ENCODE measurements around the gene RBP5.
"Not testable (repeated sequence)": the region's sequence is repeated elsewhere in the genome, so short reads cannot be mapped to it uniquely, and the experiment has no call there.

The RBP5 gene

DNA sequence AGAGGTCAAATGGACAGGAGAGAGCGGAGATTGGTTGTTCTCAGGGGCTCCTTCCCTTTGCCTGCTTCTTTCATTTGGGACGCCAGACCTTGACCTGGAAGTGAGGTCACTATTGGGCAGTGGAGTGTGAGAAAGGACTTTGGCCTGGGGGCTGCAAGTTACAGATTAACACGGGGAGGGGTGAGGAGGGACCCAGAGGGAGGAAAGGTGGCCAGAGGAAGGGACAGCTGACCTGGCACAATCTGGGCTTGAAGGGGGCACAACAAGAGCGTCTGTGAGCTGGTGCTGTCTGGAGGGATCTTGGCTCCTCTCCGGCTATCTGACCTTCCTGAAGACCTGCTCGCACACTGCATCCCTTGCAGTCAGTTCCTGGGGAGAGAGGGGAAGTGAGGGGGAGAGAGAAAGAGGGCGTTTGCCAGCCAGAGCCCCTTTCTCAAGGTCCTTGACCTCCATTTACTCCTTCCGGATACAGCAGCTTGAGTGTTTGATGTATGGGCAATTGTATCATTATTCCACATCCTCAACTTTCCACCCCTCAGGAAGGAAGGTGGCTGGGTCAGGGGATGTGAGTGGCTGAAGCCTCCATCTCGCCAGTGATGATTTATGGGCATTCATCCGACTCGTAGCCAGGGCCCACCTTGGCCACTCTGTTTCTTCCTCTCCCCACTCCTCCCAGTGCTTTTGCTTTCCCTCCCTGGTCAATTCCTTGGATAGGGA is 4.7 kb downstream of the RBP5 start:
- no peak for DNase-seq (ENCODE audit: low spot score)

DNA sequence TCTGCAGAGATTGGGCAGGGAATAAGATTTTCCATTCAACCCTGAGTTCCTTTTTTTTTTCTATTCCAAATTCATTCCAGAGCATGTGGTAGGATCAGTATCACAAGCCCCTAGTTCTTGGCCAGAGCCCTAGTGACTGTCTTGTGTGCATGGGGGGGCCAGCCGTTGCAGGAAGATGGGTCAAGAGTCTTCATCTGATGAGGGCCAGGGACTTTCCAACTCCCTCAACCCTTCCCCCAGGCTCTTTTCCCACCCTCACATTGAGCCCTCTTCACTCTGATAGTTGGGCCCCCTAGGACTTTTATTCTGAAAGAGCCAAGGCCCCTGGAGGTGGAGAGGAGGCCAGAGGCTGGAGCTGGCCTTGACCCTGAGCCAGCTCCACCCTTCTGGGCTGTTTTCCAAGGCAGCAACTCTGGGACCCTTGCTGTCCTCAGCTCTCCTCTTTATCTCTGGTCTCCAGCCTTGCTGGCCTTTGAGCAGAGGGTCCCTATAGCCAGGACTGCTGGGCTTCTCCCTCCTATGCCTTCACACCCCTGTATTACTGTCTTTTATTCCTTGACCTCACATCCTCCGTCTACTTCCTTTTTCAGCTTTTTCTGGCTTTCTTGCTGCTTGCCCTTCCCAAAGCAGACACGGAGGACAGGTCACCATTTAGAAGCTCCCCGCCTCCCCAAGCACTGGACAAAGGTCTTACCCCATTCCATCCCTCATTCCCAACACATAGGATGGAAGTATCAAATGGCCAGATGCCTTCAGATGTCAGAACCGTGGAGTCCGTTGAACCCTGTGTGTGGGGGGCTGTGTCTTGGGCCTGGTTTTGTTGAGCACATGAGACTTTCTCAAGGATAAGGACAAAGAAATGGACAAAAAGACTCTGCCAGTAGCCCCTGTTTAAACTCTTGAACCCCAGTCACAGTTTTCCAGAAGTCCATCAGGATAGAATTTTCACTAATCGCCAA is 5.6 kb downstream of the RBP5 start:
- no peak for DNase-seq (ENCODE audit: low spot score)

DNA sequence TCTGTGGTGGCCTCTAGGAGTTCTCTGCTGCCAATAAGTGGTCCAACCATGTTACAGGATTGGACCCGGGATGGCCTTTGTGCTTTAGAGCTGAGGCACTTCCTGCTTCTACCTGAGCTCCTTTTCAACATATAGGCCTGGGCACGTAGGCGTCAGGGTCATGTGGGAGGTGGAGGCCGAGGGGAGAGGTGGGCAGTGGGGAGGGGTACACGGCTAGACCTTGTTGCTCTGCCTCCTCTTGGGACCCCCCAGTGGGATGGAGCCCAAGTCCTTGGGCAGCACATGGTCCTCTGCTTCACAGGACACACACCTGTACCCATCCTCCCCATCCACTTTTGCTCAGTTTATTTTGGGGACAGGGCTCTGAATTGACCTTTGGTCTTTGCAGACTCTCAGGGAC is 7.4 kb downstream of the RBP5 start:
- DNase-seq (ENCODE audit: low spot score): no peak

DNA sequence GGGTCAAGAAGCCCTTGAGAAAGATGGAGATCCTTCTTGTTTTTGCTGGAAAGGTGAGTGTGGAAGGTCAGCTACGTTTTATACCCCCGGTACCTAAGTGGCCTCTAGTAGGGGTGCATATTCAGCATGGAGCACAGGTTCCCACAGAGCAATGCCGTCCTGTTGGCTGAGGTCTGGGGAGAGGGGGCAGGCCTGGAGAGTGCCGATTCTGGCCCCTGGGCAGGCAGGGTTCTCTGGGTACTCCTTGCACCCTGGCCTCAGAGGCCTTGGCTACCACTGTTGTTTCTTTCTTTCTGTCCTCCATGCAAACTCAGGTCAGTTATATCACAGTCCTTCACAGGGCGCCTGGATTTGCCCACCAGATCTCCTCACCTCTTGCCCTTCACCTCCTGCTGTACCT is 8.5 kb downstream of the RBP5 start:
- no peak for DNase-seq (ENCODE audit: low spot score)

DNA sequence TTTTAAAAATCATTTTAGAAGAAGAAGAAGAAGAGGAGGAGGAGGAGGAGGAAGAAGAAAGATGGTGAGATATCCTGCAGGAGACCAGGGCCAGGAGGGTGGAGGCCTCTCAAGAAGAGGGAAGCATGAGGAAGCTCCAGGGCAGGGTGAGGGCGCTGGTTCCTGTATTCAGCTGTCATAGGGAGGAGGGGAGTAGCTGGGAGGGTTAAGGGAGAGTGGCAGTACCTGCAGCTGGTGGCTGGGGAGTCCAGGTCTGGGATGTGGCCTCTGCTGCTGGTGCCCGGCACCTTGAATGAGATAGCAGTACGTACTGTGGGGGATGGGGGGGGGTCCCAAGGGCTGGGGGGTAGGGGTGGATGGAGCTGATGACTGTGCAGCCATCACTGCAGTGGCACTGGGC is 9.8 kb downstream of the RBP5 start:
- no peak for DNase-seq (ENCODE audit: low spot score)

DNA sequence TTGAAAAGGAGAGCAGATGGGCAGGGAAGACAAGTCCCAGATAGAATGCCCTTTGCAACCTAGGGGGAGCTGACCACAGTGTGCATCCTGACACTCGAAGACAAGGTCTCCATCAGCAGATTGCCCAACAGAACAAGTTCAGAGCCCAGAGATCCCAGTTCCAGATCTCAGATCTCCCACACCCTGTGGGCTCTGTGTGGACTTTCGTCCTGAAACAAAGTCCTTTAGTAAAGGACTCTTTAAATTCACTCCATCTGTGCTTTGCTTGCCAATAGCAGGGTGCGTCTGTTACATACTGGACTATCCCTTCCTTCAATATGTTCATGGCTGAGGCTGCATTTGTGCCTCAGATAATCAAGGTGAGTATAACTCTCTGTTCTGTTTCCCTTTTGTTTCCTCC is 11.0 kb downstream of the RBP5 start:
- DNase-seq (ENCODE audit: low spot score): no peak

DNA sequence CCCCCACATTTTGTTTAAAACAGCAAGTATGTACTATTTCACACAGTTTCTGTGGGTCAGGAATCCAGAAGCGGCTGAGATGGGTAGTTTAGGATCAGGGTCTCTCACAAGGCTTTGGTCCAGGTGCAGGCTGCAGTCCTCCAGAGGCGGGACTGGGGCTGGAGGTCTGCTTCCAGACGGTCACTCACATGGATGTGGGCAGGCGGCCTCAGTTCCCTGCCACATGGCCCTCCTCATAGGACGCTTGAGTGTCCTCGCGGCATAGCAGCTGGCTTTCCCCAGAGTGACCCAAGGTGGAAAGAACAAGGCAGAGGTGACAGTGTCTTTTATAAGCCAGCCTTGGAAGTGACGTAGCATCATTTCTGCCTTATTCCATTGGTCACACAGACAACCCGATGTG is 11.8 kb downstream of the RBP5 start:
- DNase-seq (ENCODE audit: low spot score): no peak

DNA sequence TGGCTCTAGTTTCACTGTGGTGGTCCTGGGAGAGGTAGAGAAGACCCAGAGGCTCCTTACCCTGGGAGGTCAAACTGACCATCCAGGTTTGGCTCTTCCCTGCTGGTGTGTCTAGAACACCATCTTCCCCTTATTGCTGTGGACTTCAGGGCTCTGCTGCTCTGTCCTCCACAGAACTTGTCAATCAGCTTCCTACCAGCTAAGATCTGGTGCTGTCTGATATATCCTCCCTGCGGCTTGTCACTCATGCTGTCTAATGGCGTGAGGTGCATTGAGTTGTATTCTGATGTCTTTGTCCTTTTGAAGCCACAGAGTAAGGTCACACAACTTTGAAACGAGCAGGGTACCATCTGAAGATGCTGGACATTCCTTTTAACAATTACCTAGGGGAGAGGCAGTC is 12.5 kb downstream of the RBP5 start:
- DNase-seq (ENCODE audit: low spot score): no peak

DNA sequence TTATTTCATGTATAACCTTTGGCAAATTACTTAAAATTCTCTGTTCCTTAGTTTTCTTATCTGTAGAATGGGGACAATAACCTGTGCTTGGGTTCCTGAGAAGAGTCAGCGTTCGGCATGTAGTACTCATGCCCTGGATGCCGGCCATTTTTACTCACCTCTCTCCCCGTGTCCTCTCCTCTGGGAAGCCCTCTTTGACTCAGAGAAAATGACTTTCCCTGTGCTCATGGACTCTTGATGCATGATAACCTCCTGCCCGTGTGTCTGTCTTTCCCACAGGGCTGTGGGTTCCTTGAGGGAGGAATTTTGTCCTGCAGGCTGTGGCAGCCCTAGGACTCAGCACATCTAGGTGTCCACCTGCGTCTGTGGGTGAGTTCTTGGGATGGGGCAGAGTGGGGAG is 13.8 kb downstream of the RBP5 start:
- DNase-seq (ENCODE audit: low spot score): no peak

DNA sequence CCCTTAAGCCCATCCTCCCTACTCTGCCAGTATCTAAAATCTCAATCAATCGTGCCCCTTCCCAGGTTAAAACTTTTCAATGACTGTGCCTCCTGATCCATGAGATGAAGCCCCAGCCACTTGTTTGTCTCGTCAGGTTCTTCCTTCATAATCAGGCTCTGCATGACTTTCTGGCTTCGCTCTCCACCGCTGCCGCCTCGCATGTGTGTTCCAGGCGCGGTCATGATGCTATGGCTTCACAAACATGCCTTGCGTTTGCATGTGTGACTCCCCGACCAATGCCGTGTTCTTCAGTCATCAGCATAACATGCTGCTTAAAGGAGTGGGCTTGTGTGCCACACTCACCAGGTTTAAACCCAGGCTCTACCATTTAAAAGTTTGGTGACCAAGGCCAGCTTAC is 14.7 kb downstream of the RBP5 start:
- DNase-seq (ENCODE audit: low spot score): no peak

DNA sequence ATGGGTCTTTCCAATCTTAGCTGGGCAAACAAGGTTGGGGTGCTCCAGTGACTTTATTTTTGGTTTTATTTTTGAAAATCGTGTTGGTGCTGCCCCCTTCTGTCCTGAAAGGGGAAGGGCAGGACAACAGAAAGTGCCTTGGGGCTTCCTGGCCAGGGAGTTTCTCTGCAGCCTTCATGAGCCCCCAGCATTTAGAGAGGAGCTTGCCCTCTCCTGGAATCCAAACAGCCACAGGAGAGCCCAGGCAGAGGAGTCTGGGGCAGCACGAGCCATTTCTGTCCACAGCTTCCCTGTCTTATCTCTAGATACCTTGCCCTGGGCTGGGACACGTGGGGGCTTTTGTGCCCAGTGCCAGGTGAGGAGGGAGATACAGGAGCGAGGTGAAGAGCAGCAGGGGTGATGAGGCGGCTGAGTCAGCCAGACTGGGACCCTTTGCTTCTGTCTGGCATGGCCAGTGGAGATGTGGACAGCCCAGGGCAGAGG is 15.3 kb downstream of the RBP5 start:
- peak; percentile 53 for DNase-seq (ENCODE audit: low spot score)

DNA sequence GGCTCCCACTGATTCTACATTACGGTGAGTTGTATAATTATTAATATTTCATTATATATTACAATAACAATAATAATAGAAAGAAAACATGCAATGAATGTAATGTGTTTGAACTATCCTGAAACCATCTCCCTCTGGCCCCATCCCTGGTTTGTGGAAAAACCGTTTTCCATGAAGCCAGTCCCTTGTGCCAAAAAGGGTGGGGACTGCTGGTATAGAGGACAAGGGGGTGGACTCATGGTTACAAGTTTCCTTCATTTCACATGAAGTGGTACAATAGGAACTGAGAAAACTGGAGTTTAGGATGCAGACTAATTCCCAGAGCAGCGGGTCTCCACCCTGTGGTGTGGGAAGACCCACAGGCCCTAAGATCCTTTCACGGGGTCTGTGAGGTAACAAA is 16.6 kb downstream of the RBP5 start:
- DNase-seq (ENCODE audit: low spot score): no peak

DNA sequence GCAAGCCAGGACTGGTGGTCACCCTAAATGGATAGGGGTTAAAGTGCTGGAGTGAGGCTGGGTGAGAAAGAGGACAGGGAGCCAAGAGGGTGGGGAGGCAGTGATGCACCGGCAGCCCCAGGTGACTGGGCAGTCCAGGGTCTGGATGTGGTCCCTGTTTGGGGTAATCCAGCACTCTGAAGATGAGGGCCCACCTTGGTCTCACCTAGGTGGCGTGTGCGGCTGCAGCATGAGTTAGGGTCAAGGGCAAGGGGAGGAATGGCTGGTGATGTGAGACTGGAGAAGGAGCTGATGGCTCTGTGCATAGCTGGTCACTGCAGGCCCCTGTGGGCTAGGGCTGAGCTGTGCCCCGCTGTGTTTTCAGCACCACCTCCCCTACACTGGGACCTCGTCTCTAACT is 18.0 kb downstream of the RBP5 start:
- no peak for DNase-seq (ENCODE audit: low spot score)

DNA sequence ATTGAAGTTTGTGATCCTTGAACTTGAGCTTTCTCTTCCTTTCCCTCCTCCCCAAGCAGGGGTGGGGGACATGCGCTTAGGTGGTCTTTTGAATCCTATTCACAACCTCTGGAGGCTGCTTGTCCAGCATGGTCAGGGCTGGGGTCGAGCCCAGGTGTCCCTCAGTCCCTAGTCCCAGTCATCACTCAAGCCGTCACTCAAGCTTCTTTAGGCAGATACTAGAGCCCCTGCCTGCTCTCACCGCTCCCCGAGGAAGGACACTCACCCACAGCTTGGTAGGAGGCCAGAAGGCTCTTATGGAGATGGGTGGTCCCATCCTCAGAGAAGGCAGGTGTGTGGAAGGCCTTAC is 19.1 kb downstream of the RBP5 start:
- no peak for DNase-seq (ENCODE audit: low spot score)

DNA sequence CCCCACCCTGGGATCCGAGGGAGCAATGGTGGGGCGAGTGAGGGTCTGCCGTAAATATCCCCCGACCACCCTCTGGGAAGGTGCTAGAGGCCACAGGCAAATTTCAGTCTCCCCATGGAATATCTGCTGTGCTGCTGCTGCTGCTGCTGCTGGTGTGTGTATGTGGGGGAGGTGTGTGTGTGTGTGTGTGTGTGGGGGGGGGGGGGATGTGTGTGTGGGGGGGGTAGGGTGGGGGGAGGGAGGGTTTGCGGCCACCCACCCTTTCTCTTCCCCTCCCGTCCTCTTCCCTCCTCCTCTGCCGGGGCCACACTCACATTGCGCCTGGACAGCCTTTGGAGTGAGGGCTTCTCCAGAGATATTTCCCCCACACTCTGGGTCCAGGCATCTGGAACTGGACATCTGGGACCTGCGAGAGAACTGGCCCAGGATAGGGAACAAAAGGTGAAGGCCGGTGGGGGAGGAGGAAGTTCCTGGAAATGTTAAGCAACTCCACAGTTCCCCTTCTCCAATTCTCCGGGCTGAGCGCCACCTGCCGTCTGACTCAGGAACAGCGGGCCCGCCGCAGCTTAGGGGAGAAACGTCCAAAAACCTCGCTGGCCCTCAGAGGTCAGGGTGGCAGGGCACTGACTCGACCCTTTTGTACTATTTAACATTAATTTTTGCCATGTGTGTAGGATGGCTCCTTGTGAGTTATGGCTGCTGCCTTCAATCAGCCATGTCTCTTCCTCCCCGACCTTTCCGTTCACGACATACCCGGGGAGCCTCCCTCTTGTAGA is 19.7 kb downstream of the RBP5 start, which contains the start of gene C1RL:
Gene C1RL, minus strand, starts transcription at position 419 of the 776 bp plus-strand sequence. Its CDS starts 34 bp downstream, at position 385.
- peak; percentile 87 for DNase-seq (ENCODE audit: low spot score)

DNA sequence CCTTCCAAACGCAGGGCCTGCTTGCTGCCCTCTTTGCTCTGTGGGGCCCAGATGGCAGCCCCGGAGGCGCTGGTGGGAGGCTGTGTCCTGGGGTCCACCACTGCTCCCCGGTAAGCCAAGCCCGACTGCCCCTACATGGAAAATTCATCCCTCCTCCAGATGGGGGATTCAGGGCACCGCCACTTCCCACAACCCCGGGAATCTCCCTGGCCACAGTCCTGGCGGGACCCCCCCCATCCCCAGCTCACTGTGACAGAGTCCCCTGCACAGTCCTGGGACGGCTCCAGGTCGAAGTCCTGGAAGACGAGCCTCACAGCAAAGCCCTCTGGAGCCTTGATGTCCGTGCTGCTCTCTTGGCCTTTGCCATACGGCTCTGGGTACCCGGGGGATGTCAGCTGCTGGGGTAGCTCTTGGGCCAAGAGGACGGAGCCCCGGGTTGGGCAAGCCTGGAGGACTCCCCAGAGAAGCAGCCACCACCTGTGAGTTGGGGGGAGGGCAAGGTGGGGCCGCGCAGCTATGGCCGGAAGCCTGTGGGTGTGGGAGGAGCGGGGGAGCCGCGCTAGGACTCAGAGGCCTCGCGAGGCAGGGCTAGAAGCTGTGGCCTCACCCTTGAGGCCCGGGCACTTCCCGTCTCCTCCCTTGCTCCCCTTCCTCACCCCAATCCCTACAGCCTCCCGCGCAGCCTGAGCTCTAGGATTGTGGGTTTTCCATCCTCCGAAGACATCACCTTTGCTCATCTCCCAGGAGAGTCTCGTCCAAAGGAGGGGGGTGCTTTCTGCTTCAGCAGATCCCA is 20.5 kb downstream of the RBP5 start:
- DNase-seq (ENCODE audit: low spot score): peak; percentile 82

DNA sequence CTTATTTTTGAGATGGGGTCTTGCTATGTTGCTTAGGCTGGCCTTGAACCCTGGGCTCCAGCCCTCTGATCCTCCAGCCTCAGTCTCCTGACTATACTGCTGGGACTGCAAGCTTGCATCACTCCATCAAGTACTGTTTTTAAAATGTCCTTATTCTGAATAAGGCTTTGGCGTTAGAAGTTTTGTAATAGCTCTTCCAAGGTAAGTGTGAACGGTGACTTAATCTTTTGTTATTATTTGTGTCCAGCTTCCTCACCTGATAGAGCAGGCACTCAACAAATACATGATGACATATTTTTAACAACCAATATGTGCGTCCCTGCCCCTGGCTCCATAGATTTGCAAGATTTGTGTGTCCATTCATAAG is 21.1 kb downstream of the RBP5 start:
- DNase-seq (ENCODE audit: low spot score): no peak

DNA sequence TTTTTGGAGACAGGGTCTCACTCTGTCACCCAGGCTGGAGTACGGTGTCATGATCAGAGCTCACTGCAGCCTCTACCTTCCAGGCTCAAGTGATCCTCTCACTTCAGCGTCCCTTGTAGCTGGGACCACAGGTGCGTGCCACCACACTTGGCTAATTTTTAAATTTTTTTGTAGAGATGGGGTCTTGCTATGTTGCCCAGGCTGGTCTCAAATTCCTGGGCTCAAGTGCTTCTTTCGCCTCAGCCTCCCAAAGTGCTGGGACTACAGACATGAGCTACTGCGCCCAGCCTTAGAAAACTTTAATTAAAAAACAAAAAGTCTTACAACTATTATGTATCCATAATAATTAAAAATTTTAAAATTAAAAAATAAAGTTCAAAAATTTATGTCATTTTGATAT is 21.5 kb downstream of the RBP5 start:
- DNase-seq (ENCODE audit: low spot score): not testable (repeated sequence)

DNA sequence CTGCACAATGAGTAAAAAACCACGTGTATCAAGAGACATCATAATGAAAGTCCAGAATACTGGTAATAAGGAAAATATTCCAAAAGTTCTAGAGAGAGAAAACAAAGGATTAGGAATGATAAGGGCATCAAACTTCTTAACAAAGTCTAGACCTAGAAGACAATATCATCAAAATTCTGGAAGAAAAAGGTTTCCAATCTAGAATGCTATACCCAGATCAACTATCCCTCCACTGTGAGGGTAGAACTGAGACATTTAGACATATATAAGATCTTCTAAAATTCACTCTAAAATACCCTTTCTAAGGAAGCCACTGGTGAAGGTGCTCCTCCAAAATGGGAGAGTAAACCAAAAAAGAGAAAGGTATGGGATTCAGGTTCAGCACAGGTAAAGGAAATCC is 22.6 kb downstream of the RBP5 start:
- DNase-seq (ENCODE audit: low spot score): no peak

DNA sequence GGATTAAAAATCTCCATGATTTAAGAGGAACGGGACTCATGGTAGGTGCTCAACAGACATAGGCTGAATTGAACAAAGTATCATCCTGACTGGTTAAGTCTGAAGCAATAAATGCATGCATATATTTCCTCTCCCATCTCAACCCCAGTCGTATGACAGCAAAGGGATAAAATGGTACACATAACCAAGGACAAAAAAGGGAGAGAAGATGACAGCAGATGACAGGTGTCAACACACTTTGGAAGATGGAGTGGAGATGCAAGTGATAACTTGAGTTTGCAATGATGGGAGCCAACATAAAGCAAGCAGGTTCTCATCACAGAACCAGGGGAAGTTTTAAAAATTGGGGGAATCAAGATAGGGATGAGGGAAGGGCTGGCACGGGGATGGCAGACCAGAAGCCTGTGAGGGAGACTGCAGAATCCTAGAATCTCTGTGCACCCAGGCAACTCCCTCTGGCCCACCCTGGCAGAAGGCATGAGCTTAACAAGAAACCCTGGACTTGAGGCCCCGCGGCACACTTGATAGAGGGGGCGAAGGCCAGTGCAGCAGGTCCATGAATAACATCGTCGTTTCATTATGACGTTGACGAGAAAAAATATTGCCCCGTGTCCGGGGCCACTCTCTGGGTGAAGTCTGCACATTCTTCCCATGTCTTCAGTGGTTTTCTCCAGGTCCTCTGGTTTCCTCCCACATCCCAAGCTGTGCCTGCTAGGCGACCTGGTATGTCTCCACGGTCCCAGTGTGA is 24.7 kb downstream of the RBP5 start:
- no peak for DNase-seq (ENCODE audit: low spot score)

DNA sequence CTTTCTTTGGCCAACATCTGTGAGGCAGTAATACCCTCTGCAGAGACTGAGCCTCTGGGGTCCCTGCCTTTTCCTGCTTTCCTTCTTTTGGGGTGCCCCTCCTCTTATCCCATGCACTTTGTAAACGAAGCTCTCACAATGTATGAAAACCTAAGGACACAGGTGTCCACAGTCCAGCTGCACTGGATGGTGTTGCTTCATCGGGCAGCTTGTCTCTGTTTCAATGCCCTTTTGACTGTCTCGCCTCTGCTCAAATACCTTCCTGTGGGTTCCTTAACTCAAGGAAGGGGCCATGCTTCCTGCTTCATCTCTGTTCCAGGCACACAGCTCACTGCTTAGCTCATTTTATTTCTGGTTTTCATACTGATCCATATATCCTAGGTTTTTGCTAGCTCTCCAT is 26.1 kb downstream of the RBP5 start:
- DNase-seq (ENCODE audit: low spot score): no peak

Data from SK-N-DZ (cell line).